ENCODE results near the gene NRXN3. TPM values are rescaled to one million over a fixed set of nuclear protein-coding genes. Genes with fewer than 3 reads are reported as not detected.

The NRXN3 gene
- total RNA-seq, 1 donor from 2014 or later, result 18.0 TPM

DNA sequence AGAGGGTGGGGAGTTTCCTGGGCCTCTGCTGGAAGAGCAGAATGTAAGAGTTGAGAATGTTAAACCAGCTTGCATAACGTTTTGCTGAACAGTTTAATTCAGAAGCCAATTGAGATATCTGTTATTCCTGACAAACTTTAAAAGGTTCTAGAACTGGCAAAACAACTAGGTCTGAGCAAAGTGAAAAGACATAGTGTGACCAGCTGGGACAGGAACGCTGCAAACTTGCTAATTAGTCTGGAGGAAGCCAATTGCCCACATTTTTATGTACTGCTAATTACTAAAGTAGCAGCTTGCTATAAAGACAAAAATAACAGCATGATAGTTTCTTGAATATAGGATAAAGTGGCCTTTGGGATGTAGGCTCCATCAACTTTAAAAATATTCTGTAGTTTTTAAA lies 704.9 kb downstream of the NRXN3 start:
- TF ChIP-seq EZH2 (IDR thresholded peaks at IDR 0.05; ENCODE audit: insufficient read depth, low read length), result no peak
- Histone ChIP-seq H3K4me2 (ENCODE audit: low read length) (no peak overlapping the region), H3K4me1 (ENCODE audit: insufficient read depth, low read length) (no peaks in the 10 kb centered on the region), H3K36me3 (ENCODE audit: insufficient read depth, low read length) (no peaks in the 10 kb centered on the region), H3K4me3 (ENCODE audit: insufficient read depth, low read depth, low read length) (no peak overlapping the region), H3K27ac (ENCODE audit: low read depth, low read length) (no peak overlapping the region), H3K9me3 (ENCODE audit: insufficient read depth, low read depth, low read length) (no peaks in the 10 kb centered on the region), H3K79me2 (ENCODE audit: insufficient read depth, low read length) (no peaks in the 10 kb centered on the region), H3K9ac (ENCODE audit: low read length) (no peak overlapping the region), H3K27me3 (ENCODE audit: insufficient read depth, low read length) (no peaks in the 10 kb centered on the region), H4K20me1 (ENCODE audit: insufficient read depth, low read length) (no peaks in the 10 kb centered on the region), H2AFZ (ENCODE audit: low read depth, low read length) (no peak overlapping the region)
- H3K4me1 Mint-ChIP-seq (ENCODE audit: low read depth, unreplicated experiment), result no peaks in the 10 kb centered on the region
- H3K27ac Mint-ChIP-seq (ENCODE audit: unreplicated experiment), result no peak overlapping the region
- H3K36me3 Mint-ChIP-seq (ENCODE audit: low read depth, unreplicated experiment), result no peaks in the 10 kb centered on the region
- no peaks in the 10 kb centered on the region for H3K9me3 Mint-ChIP-seq (ENCODE audit: unreplicated experiment)
- DNase-seq (ENCODE audit: low read depth) (no peak), FAIRE-seq (no peak)
- H3K27me3 Mint-ChIP-seq (ENCODE audit: low read depth, unreplicated experiment), result no peaks in the 10 kb centered on the region
- no peak overlapping the region for H3K4me3 Mint-ChIP-seq (ENCODE audit: unreplicated experiment)

DNA sequence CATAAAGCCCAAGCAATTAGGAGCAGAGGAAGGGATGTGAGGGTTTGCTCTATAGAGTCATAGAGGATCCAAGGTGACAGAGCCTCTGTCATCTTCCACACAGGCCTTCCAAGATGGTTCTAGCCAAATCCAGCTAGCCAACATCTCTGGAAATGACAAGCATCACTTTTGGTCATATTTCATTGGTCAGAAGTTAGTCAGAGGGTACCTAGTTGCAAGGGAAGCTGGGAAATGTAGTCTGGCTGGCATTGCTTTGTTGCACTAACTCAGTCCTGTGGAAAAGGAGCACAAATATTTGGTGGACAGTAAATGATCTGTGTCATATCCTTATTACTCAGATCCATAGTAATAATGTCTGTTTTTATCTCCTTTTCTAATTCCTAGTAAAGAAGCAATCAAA lies 715.7 kb downstream of the NRXN3 start:
- Mint-ChIP-seq H3K27me3 (ENCODE audit: low read depth, unreplicated experiment) (no peaks in the 10 kb centered on the region), H3K4me3 (ENCODE audit: unreplicated experiment) (no peak overlapping the region), H3K27ac (ENCODE audit: unreplicated experiment) (no peak overlapping the region), H3K9me3 (ENCODE audit: unreplicated experiment) (peaks cover 8% of the 10 kb centered on the region), H3K4me1 (ENCODE audit: low read depth, unreplicated experiment) (no peaks in the 10 kb centered on the region), H3K36me3 (ENCODE audit: low read depth, unreplicated experiment) (no peaks in the 10 kb centered on the region)
- Histone ChIP-seq H3K27ac (ENCODE audit: low read depth, low read length) (no peak overlapping the region), H3K79me2 (ENCODE audit: insufficient read depth, low read length) (no peaks in the 10 kb centered on the region), H3K4me3 (ENCODE audit: insufficient read depth, low read depth, low read length) (no peak overlapping the region), H4K20me1 (ENCODE audit: insufficient read depth, low read length) (no peaks in the 10 kb centered on the region), H3K4me2 (ENCODE audit: low read length) (no peak overlapping the region), H2AFZ (ENCODE audit: low read depth, low read length) (no peak overlapping the region), H3K9me3 (ENCODE audit: insufficient read depth, low read depth, low read length) (no peaks in the 10 kb centered on the region), H3K4me1 (ENCODE audit: insufficient read depth, low read length) (no peaks in the 10 kb centered on the region), H3K36me3 (ENCODE audit: insufficient read depth, low read length) (no peaks in the 10 kb centered on the region), H3K9ac (ENCODE audit: low read length) (no peak overlapping the region), H3K27me3 (ENCODE audit: insufficient read depth, low read length) (no peaks in the 10 kb centered on the region)
- TF ChIP-seq, protein P1, sequence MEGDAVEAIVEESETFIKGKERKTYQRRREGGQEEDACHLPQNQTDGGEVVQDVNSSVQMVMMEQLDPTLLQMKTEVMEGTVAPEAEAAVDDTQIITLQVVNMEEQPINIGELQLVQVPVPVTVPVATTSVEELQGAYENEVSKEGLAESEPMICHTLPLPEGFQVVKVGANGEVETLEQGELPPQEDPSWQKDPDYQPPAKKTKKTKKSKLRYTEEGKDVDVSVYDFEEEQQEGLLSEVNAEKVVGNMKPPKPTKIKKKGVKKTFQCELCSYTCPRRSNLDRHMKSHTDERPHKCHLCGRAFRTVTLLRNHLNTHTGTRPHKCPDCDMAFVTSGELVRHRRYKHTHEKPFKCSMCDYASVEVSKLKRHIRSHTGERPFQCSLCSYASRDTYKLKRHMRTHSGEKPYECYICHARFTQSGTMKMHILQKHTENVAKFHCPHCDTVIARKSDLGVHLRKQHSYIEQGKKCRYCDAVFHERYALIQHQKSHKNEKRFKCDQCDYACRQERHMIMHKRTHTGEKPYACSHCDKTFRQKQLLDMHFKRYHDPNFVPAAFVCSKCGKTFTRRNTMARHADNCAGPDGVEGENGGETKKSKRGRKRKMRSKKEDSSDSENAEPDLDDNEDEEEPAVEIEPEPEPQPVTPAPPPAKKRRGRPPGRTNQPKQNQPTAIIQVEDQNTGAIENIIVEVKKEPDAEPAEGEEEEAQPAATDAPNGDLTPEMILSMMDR (IDR thresholded peaks at IDR 0.05; ENCODE audit: insufficient read depth, low read depth, low read length), result no peak
- TF ChIP-seq EZH2 (IDR thresholded peaks at IDR 0.05; ENCODE audit: insufficient read depth, low read length), result no peak
- DNase-seq (ENCODE audit: low read depth) (no peak), FAIRE-seq (no peak)

DNA sequence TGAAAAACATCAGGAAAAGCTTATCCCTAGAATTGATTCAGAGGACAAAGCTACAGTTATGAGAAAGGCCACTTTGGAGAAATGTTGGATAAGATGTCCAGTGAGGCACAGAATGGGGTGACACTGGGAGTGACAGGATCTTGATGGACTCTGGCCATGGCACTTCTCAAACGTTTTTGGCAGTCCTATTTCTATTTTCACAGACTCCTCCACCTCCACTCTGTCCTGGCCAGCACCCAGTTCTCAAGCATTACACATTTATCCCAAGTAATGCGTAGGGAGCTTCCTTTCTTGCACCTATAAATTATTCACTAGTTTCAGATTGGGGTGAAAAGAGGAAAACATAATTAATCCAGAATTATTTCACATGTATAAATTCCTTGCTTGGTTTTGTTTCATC lies 727.3 kb downstream of the NRXN3 start:
- Histone ChIP-seq H3K4me1 (ENCODE audit: insufficient read depth, low read length) (no peaks in the 10 kb centered on the region), H3K27ac (ENCODE audit: low read depth, low read length) (no peak overlapping the region), H3K79me2 (ENCODE audit: insufficient read depth, low read length) (no peaks in the 10 kb centered on the region), H3K4me2 (ENCODE audit: low read length) (no peak overlapping the region), H3K27me3 (ENCODE audit: insufficient read depth, low read length) (no peaks in the 10 kb centered on the region), H3K36me3 (ENCODE audit: insufficient read depth, low read length) (no peaks in the 10 kb centered on the region), H3K9ac (ENCODE audit: low read length) (no peak overlapping the region), H4K20me1 (ENCODE audit: insufficient read depth, low read length) (no peaks in the 10 kb centered on the region), H3K9me3 (ENCODE audit: insufficient read depth, low read depth, low read length) (no peaks in the 10 kb centered on the region), H3K4me3 (ENCODE audit: insufficient read depth, low read depth, low read length) (no peak overlapping the region), H2AFZ (ENCODE audit: low read depth, low read length) (no peak overlapping the region)
- Mint-ChIP-seq H3K4me1 (ENCODE audit: low read depth, unreplicated experiment) (peaks cover 4% of the 10 kb centered on the region), H3K27me3 (ENCODE audit: low read depth, unreplicated experiment) (no peaks in the 10 kb centered on the region), H3K9me3 (ENCODE audit: unreplicated experiment) (no peaks in the 10 kb centered on the region), H3K4me3 (ENCODE audit: unreplicated experiment) (no peak overlapping the region), H3K36me3 (ENCODE audit: low read depth, unreplicated experiment) (no peaks in the 10 kb centered on the region), H3K27ac (ENCODE audit: unreplicated experiment) (no peak overlapping the region)
- TF ChIP-seq EZH2 (IDR thresholded peaks at IDR 0.05; ENCODE audit: insufficient read depth, low read length), result no peak
- TF ChIP-seq, protein P1 (IDR thresholded peaks at IDR 0.05; ENCODE audit: insufficient read depth, low read depth, low read length), result no peak
- no peak for DNase-seq (ENCODE audit: low read depth)
- FAIRE-seq, result no peak

Measured in astrocyte (in vitro differentiated cells and primary cell).